Liver (tissue), 10 donors: ENCODE results near the gene ECHS1. TPM values are rescaled to one million over a fixed set of nuclear protein-coding genes. Genes with fewer than 3 reads are reported as not detected.

Experiments
- DNase-seq: peaks from one replicate; pipeline ENCODE4 v3.0.0-alpha.2; 2017; ENCODE audit warnings: low spot score
- H3K27ac ChIP-seq, 2 donors: one replicate each; pipeline ENCODE4 v1.7.0; 2013; ENCODE audit warnings: inconsistent platforms in 2 of 2, low read length in 2 of 2, control low read depth in 1 of 2, low read depth in 1 of 2, mild to moderate bottlenecking in 1 of 2
- H3K27me3 ChIP-seq, 4 donors: one replicate each; pipeline versions ENCODE4 v1.6.1 to v1.7.0; 2013; ENCODE audit warnings: low read length in 3 of 4, inconsistent platforms in 1 of 4, mild to moderate bottlenecking in 1 of 4, moderate library complexity in 1 of 4; ENCODE audit not compliant: control insufficient read depth in 4 of 4, insufficient read depth in 4 of 4
- H3K36me3 ChIP-seq, 4 donors: one replicate each; pipeline versions ENCODE4 v1.6.1 to v1.7.0; 2013; ENCODE audit warnings: low read length in 3 of 4, mild to moderate bottlenecking in 3 of 4, low read depth in 1 of 4, moderate library complexity in 1 of 4; ENCODE audit not compliant: control insufficient read depth in 4 of 4, insufficient read depth in 3 of 4
- H3K4me1 ChIP-seq, 4 donors: one replicate each; pipeline versions ENCODE4 v1.6.1 to v1.7.0; 2013; ENCODE audit warnings: low read length in 3 of 4, mild to moderate bottlenecking in 3 of 4, moderate library complexity in 1 of 4; ENCODE audit not compliant: control insufficient read depth in 4 of 4, insufficient read depth in 4 of 4
- H3K4me3 ChIP-seq, 3 donors: one replicate each; pipeline versions ENCODE4 v1.6.1 to v1.7.0; 2013; ENCODE audit warnings: low read length in 3 of 3, control low read depth in 1 of 3, low read depth in 1 of 3, mild to moderate bottlenecking in 1 of 3
- H3K9ac ChIP-seq, 2 donors: one replicate each; pipeline ENCODE4 v1.7.0; 2013; ENCODE audit warnings: low read length in 2 of 2, mild to moderate bottlenecking in 2 of 2, moderate library complexity in 2 of 2, control low read depth in 1 of 2, low read depth in 1 of 2
- H3K9me3 ChIP-seq, 4 donors: one replicate each; pipeline versions ENCODE4 v1.6.1 to v1.7.0; 2013; ENCODE audit warnings: low read length in 3 of 4; ENCODE audit not compliant: control insufficient read depth in 4 of 4
- EGR1 ChIP-seq, 2 donors: IDR thresholded peaks; 2 replicates each; pipeline ENCODE4 v1.6.1; 2016 to 2018; ENCODE audit warnings: antibody characterized with exemption in 2 of 2, low read depth in 2 of 2
- FOXA1 ChIP-seq: IDR thresholded peaks from 2 replicates; pipeline ENCODE4 v1.6.1; 2016; ENCODE audit warnings: antibody characterized with exemption
- GABPA ChIP-seq, 2 donors: IDR thresholded peaks in 1 of 2; conservative IDR thresholded peaks in 1 of 2; 2 replicates each; pipeline ENCODE4 v1.6.1; 2016; ENCODE audit warnings: antibody characterized with exemption in 2 of 2, mild to moderate bottlenecking in 1 of 2, moderate library complexity in 1 of 2
- HNF4A ChIP-seq, 2 donors: conservative IDR thresholded peaks; 2 replicates each; pipeline ENCODE4 v1.6.1; 2016; ENCODE audit warnings: antibody characterized with exemption in 2 of 2, mild to moderate bottlenecking in 2 of 2
- HNF4G ChIP-seq: IDR thresholded peaks from 2 replicates; pipeline ENCODE4 v1.6.1; 2016; ENCODE audit warnings: antibody characterized with exemption
- JUND ChIP-seq, 2 donors: IDR thresholded peaks; 2 replicates each; pipeline ENCODE4 v1.6.1; 2016; ENCODE audit warnings: antibody characterized with exemption in 2 of 2
- RAD21 ChIP-seq, 2 donors: IDR thresholded peaks; 2 replicates each; pipeline ENCODE4 v1.6.1; 2016; ENCODE audit warnings: antibody characterized with exemption in 2 of 2, mild to moderate bottlenecking in 2 of 2
- SP1 ChIP-seq: IDR thresholded peaks from 2 replicates; pipeline ENCODE4 v1.6.1; 2018; ENCODE audit warnings: antibody characterized with exemption, mild to moderate bottlenecking
- TAF1 ChIP-seq: conservative IDR thresholded peaks from 2 replicates; pipeline ENCODE4 v1.6.1; 2016; ENCODE audit warnings: antibody characterized with exemption, mild to moderate bottlenecking
- YY1 ChIP-seq: IDR thresholded peaks from 2 replicates; pipeline ENCODE4 v1.6.1; 2016; ENCODE audit warnings: antibody characterized with exemption, mild to moderate bottlenecking
- WGBS: extraction: QIAGEN DNeasy Blood & Tissue Kit; methylation state at CpG from one replicate; pipeline ENCODE4 v1.1.7; 2013; 5-methylcytosine and 5-hydroxymethylcytosine counted together
- polyA plus RNA-seq, 2 donors: library from polyadenylated mRNA; stranded (reverse) in 1 of 2; unstranded in 1 of 2; fragments of 200-250 nt in 1 of 2; fragments of >200 nt in 1 of 2; fragmentation: Nextera tagmentation in 1 of 2; extraction: Ambion mirVana in 1 of 2; gene quantifications; one replicate each; pipeline versions ENCODE4 v1.2.1 to v1.2.3, GENCODE V29; 2013 to 2015
- small RNA-seq: library from RNA; depleted of rRNA; stranded (forward); fragments of <200 nt; gene quantifications from one replicate; pipeline ENCODE3, GENCODE V24; 2014
- total RNA-seq, 2 donors: library from RNA; depleted of rRNA; stranded (reverse); fragments of >200 nt; gene quantifications; one replicate each; pipeline ENCODE4 v1.2.3, GENCODE V29; 2014
- TF ChIP-seq, protein P1 (sequence below): IDR thresholded peaks from 2 replicates; pipeline ENCODE4 v1.6.1; 2016; ENCODE audit warnings: antibody characterized with exemption
- donor health status: healthy.
- donor health status: healthy.
- donor health status: healthy.
- donor health status: healthy.
- donor health status: healthy.

ECHS1 gene
- total and polyA plus RNA-seq, 4 donors: 41.5 to 849 (median 354) TPM

DNA sequence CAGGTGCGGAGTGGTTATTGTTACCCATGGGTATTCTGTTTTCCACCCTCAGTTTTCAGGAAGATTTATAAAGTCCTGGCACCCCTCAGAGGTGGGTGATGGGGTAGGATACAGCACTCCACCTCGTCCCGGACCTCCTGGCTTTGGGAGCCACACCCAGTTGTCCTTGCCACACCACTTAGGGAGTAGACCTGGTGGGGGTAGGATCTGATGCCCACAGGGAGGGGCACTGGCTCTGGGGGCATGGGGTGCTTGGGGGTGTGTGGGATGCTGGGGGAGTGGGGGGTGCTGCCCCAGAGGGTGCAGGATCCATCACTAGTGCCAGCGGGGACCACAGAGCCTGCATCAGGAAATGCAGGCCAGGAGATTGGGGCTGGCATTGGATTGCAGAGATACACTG lies 60.0 kb downstream of the ECHS1 start (continued):
- TF ChIP-seq JUND (IDR thresholded peaks at IDR 0.05) (no peak), EGR1 (IDR thresholded peaks at IDR 0.05; ENCODE audit: low read depth in 2 of 2) (no peak), FOXA1 (no peak)
- TF ChIP-seq, protein P1, sequence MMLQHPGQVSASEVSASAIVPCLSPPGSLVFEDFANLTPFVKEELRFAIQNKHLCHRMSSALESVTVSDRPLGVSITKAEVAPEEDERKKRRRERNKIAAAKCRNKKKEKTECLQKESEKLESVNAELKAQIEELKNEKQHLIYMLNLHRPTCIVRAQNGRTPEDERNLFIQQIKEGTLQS: no peak

DNA sequence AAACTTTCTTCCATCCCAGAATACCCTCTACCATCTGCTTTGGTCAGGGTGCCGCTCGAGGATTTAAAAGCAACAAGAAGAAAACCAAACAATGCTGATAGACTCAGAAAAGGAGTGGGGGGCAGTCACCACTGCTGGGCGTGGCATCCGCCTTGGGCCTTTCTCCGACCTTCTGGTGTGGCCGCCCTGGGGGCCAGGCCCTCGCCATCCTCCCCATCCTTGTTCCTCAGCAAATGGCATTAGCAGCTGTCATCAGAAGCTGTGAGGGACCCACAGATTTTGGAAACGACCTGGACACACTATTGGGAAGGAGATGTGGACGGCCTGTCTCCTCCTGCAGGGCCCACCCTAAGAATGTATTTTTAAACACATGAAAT lies 60.4 kb downstream of the ECHS1 start:
- no peak overlapping the region for H3K27ac ChIP-seq
- peaks cover 0 to 21% (median 10%) of the 10 kb centered on the region in 4 donors for H3K36me3 ChIP-seq
- H3K9me3 ChIP-seq: no peaks in the 10 kb centered on the region
- H3K9ac ChIP-seq: no peak overlapping the region
- DNase-seq: no peak
- peaks cover 2 to 21% (median 16%) of the 10 kb centered on the region in 4 donors for H3K4me1 ChIP-seq
- WGBS: 94% methylated on average over 9 of the region's 9 CpGs
- H3K4me3 ChIP-seq: no peak overlapping the region
- H3K27me3 ChIP-seq: no peaks in the 10 kb centered on the region
- TF ChIP-seq HNF4A (conservative IDR thresholded peaks at IDR 0.05) (no peak), HNF4G (no peak), RAD21 (IDR thresholded peaks at IDR 0.05) (no peak), TAF1 (no peak), GABPA (IDR thresholded peaks at IDR 0.05 in 1 of 2, conservative IDR thresholded peaks at IDR 0.05 in 1 of 2) (no peak), YY1 (no peak), SP1 (no peak), JUND (IDR thresholded peaks at IDR 0.05) (no peak)

Small RNAs within 50 kb of the gene (small RNA-seq; reads per million reads assigned to genes)
- gene AL360181.4 (not detected), gene BANF1P2 (not detected), gene MIR3944 (0.11 reads per million)

Other genes with a start within 250 kb of the ECHS1 start
- gene KNDC1, start 213.1 kb downstream of the ECHS1 start, total RNA-seq: 1 to 10 TPM in 1 of 2 donors, under 1 TPM in 1; 0.61 to 8.0 TPM
- 10 to 100 TPM in 1 of 2 donors, under 1 TPM in 1; 0.53 to 12.9 TPM for gene KNDC1, start 213.1 kb downstream of the ECHS1 start, polyA plus RNA-seq
- not detected for gene UTF1, start 143.1 kb downstream of the ECHS1 start, total RNA-seq
- not detected for gene UTF1, start 143.1 kb downstream of the ECHS1 start, polyA plus RNA-seq
- under 1 TPM; 0.05 to 0.25 TPM for gene VENTX, start 135.5 kb downstream of the ECHS1 start, total RNA-seq
- gene VENTX, start 135.5 kb downstream of the ECHS1 start, polyA plus RNA-seq: under 1 TPM; 0.06 to 0.13 TPM
- gene ADAM8, start 96.5 kb downstream of the ECHS1 start, total RNA-seq: 1 to 10 TPM; 5.4 to 6.9 TPM
- 1 to 10 TPM; 1.3 to 2.0 TPM for gene ADAM8, start 96.5 kb downstream of the ECHS1 start, polyA plus RNA-seq
- gene TUBGCP2, start 64.5 kb downstream of the ECHS1 start, total RNA-seq: 10 to 100 TPM; 29.6 to 32.4 TPM
- 10 to 100 TPM; 18.8 to 25.6 TPM for gene TUBGCP2, start 64.5 kb downstream of the ECHS1 start, polyA plus RNA-seq
- gene ZNF511, start 64.4 kb downstream of the ECHS1 start, total RNA-seq: 10 to 100 TPM; 13.7 to 31.3 TPM
- 10 to 100 TPM; 17.0 to 31.8 TPM for gene ZNF511, start 64.4 kb downstream of the ECHS1 start, polyA plus RNA-seq
- not detected for gene CALY, start 36.5 kb downstream of the ECHS1 start, total RNA-seq
- under 1 TPM in 1 of 2 donors, not detected in 1; 0.07 TPM for gene CALY, start 36.5 kb downstream of the ECHS1 start, polyA plus RNA-seq
- 100 to 1,000 TPM in 1 of 2 donors, 10 to 100 TPM in 1; 60.8 to 174 TPM for gene PRAP1, start 26.0 kb downstream of the ECHS1 start, total RNA-seq
- 100 to 1,000 TPM; 315 to 426 TPM for gene PRAP1, start 26.0 kb downstream of the ECHS1 start, polyA plus RNA-seq
- gene FUOM, start 15.3 kb downstream of the ECHS1 start, total RNA-seq: 10 to 100 TPM; 24.3 to 67.6 TPM
- gene FUOM, start 15.3 kb downstream of the ECHS1 start, polyA plus RNA-seq: 100 to 1,000 TPM; 124 to 194 TPM
- gene PAOX, start 5.9 kb upstream of the ECHS1 start, total RNA-seq: 10 to 100 TPM in 1 of 2 donors, 1 to 10 TPM in 1; 4.8 to 17.5 TPM
- 10 to 100 TPM in 1 of 2 donors, 1 to 10 TPM in 1; 9.1 to 17.8 TPM for gene PAOX, start 5.9 kb upstream of the ECHS1 start, polyA plus RNA-seq
- 10 to 100 TPM; 19.4 to 43.1 TPM for gene MTG1, start 20.8 kb upstream of the ECHS1 start, total RNA-seq
- gene MTG1, start 20.8 kb upstream of the ECHS1 start, polyA plus RNA-seq: 10 to 100 TPM; 33.2 to 70.6 TPM
- gene SPRN, start 51.3 kb upstream of the ECHS1 start, total RNA-seq: not detected
- 10 to 100 TPM in 1 of 2 donors, 1 to 10 TPM in 1; 1.3 to 36.4 TPM for gene SPRN, start 51.3 kb upstream of the ECHS1 start, polyA plus RNA-seq
- gene SCART1, start 80.6 kb upstream of the ECHS1 start, total RNA-seq: 1 to 10 TPM; 1.0 to 1.1 TPM
- gene SCART1, start 80.6 kb upstream of the ECHS1 start, polyA plus RNA-seq: under 1 TPM; 0.32 to 0.35 TPM
- 1,000 to 10,000 TPM in 1 of 2 donors, under 1 TPM in 1; 0.93 to 2,431 TPM for gene CYP2E1, start 154.0 kb upstream of the ECHS1 start, total RNA-seq
- gene CYP2E1, start 154.0 kb upstream of the ECHS1 start, polyA plus RNA-seq: 1,000 to 10,000 TPM; 3,994 to 5,149 TPM
- under 1 TPM in 1 of 2 donors, not detected in 1; 0.33 TPM for gene SYCE1, start 192.2 kb upstream of the ECHS1 start, total RNA-seq
- gene SYCE1, start 192.2 kb upstream of the ECHS1 start, polyA plus RNA-seq: 1 to 10 TPM; 2.1 to 5.4 TPM